OCI-LY7 (cell line): ENCODE measurements around the gene PGAP1. TPM values are rescaled to one million over a fixed set of nuclear protein-coding genes. Genes with fewer than 3 reads are reported as not detected.

Experiments used
- BruUV-seq: library from RNA; stranded (reverse); fragments of 400-500 nt; replicated peaks from 2 replicates; lab custom pipeline; 2021; lab: Mats Ljungman, UMichigan
- CTCF ChIA-PET: fragments of 300-600 bp; sonication (Branson Sonifier 250); formaldehyde crosslinking; loops from one replicate; lab custom pipeline; 2022; ENCODE audit warnings: antibody characterized with exemption; ENCODE audit not compliant: unreplicated experiment; lab: Charles Lee
- POLR2A ChIA-PET: fragments of 300-600 bp; sonication (Branson Sonifier 250); formaldehyde crosslinking; loops from one replicate; lab custom pipeline; 2022; ENCODE audit warnings: antibody characterized with exemption; lab: Charles Lee
- DNase-seq: peaks from one replicate; pipeline ENCODE4 v3.0.0-alpha.2; 2015; ENCODE audit warnings: low spot score
- H2AFZ ChIP-seq: fragments of 200-600 bp; sonication (generic), shearing (Covaris generic); 2 replicates; pipeline ENCODE4 v1.6.1; 2014; ENCODE audit warnings: mild to moderate bottlenecking, antibody characterized with exemption, low read length, moderate library complexity
- H3K27ac ChIP-seq: fragments of 200-600 bp; sonication (generic); 2 replicates; pipeline ENCODE4 v1.5.1; 2014; ENCODE audit warnings: mixed run types, low read depth, mild to moderate bottlenecking, moderate library complexity, low read length, inconsistent platforms; ENCODE audit not compliant: poor library complexity, severe bottlenecking
- H3K36me3 ChIP-seq: fragments of 200-600 bp; sonication (generic); 2 replicates; pipeline ENCODE4 v1.6.1; 2014; ENCODE audit warnings: mild to moderate bottlenecking, antibody characterized with exemption, low read length, moderate library complexity, mixed read lengths; ENCODE audit not compliant: insufficient read depth
- H3K4me1 ChIP-seq: fragments of 200-600 bp; sonication (generic); 2 replicates; pipeline ENCODE4 v1.5.1; 2014; ENCODE audit warnings: mild to moderate bottlenecking, low read length; ENCODE audit not compliant: insufficient read depth, poor library complexity, severe bottlenecking
- H3K4me2 ChIP-seq: fragments of 200-600 bp; sonication (generic); 2 replicates; pipeline ENCODE4 v1.6.1; 2014; ENCODE audit warnings: mild to moderate bottlenecking, low read length
- H3K4me3 ChIP-seq: fragments of 200-600 bp; sonication (generic); 2 replicates; pipeline ENCODE4 v1.5.1; 2014; ENCODE audit warnings: mild to moderate bottlenecking, low read depth, low read length; ENCODE audit not compliant: poor library complexity, severe bottlenecking
- H3K79me2 ChIP-seq: fragments of 200-600 bp; sonication (generic); 2 replicates; pipeline ENCODE4 v1.6.1; 2016; ENCODE audit warnings: low read depth, mild to moderate bottlenecking, low read length, moderate library complexity, mixed read lengths; ENCODE audit not compliant: insufficient read depth
- H3K9me2 ChIP-seq: fragments of 200-600 bp; sonication (generic); 2 replicates; pipeline ENCODE4 v1.6.1; 2016; ENCODE audit warnings: mild to moderate bottlenecking, low read length, mixed read lengths; ENCODE audit not compliant: insufficient read depth
- H3K9me3 ChIP-seq: fragments of 200-600 bp; sonication (generic); 2 replicates; pipeline ENCODE4 v1.6.1; 2014; ENCODE audit warnings: mild to moderate bottlenecking, mixed run types, low read length, mixed read lengths
- H4K20me1 ChIP-seq: fragments of 200-600 bp; sonication (generic); 2 replicates; pipeline ENCODE4 v1.6.1; 2014; ENCODE audit warnings: mild to moderate bottlenecking, antibody characterized with exemption, low read length, moderate library complexity, mixed read lengths; ENCODE audit not compliant: insufficient read depth
- CTCF ChIP-seq: fragments of 200-600 bp; sonication (generic); conservative IDR thresholded peaks from 2 replicates; pipeline ENCODE4 v1.5.1; 2014; ENCODE audit warnings: mild to moderate bottlenecking, antibody characterized with exemption, low read length, moderate library complexity, mixed read lengths
- EZH2phosphoT487 ChIP-seq: fragments of 200-600 bp; sonication (generic); IDR thresholded peaks from 2 replicates; pipeline ENCODE4 v1.6.1; 2018; ENCODE audit warnings: low read depth, borderline replicate concordance, mild to moderate bottlenecking, mixed run types, antibody characterized with exemption, low read length, moderate library complexity, mixed read lengths
- intact Hi-C: fragments of 100-400 bp; cut with micrococcal nuclease; formaldehyde crosslinking; loops from one replicate; pipeline ENCODE4 v1.10.0; 2022; ENCODE audit not compliant: unreplicated experiment
- total RNA-seq, 2 experiments: library from RNA; depleted of rRNA in 1 of 2; stranded (reverse); fragments of >200 nt in 1 of 2; shearing (Covaris generic) in 1 of 2; gene quantifications; 2 replicates each; pipeline ENCODE4 v1.2.3, GENCODE V29; 2014 to 2022

PGAP1 gene
- total RNA-seq, 2 experiments from 2014 or later = 0.54 to 1.9 TPM

GRCh38 chr2:196821195-196821594, 105.3 kb downstream of the PGAP1 start:
- H3K4me2 ChIP-seq = no peak overlapping the region
- ChIA-PET CTCF (no interaction called here), POLR2A (interaction anchor here (0.6 to 0.7 kb wide), 4 partner anchors 9 to 224 kb away, joined by 3 to 5 read pairs (median 4); no protein-coding TSS in a partner anchor)
- no peaks in the 10 kb centered on the region for H4K20me1 ChIP-seq
- no peaks in the 10 kb centered on the region for H3K36me3 ChIP-seq
- no peak overlapping the region for H2AFZ ChIP-seq
- no peaks in the 10 kb centered on the region for H3K9me3 ChIP-seq
- no peaks in the 10 kb centered on the region for H3K4me1 ChIP-seq
- no peaks in the 10 kb centered on the region for H3K79me2 ChIP-seq
- no TSS peak for BruUV-seq
- intact Hi-C loops = no loop called here
- DNase-seq = no peak
- H3K27ac ChIP-seq = no peak overlapping the region
- TF ChIP-seq EZH2phosphoT487 (no peak), CTCF (no peak)
- H3K9me2 ChIP-seq = no peaks in the 10 kb centered on the region
- H3K4me3 ChIP-seq = no peak overlapping the region

- CTCF ChIA-PET = no interaction called here
- no peaks in the 10 kb centered on the region for H3K79me2 ChIP-seq
- intact Hi-C loops = no loop called here
- POLR2A ChIA-PET = interaction anchor here (0.5 to 3.1 kb wide), 2 partner anchors 10 to 566 kb away, joined by 4 to 12 read pairs; partner anchors contain the start of gene GTF3C3
- no peak within 1 kb of the TSS for H2AFZ ChIP-seq
- no peak within 1 kb of the TSS for H3K4me3 ChIP-seq
- no TSS peak for BruUV-seq
- TF ChIP-seq CTCF (no peak), EZH2phosphoT487 (no peak)
- no peak within 1 kb of the TSS for H3K4me2 ChIP-seq
- no peaks in the 10 kb centered on the region for H3K9me2 ChIP-seq
- no peaks in the 10 kb centered on the region for H3K9me3 ChIP-seq
- H3K27ac ChIP-seq = no peak within 1 kb of the TSS
- H4K20me1 ChIP-seq = no peaks in the 10 kb centered on the region
- no peak for DNase-seq
- H3K36me3 ChIP-seq = no peaks in the 10 kb centered on the region
- no peaks in the 10 kb centered on the region for H3K4me1 ChIP-seq
Observed at GRCh38 chr2:196809260-196809659, 117.2 kb downstream of the PGAP1 start, which contains the start of gene C2orf66. Gene C2orf66, minus strand, starts transcription at chr2:196809355. Its CDS starts 19 bp downstream, at chr2:196809336.

- no peak overlapping the region for H3K4me3 ChIP-seq
- H2AFZ ChIP-seq = no peak overlapping the region
- H4K20me1 ChIP-seq = no peaks in the 10 kb centered on the region
- POLR2A ChIA-PET = interaction anchor here (0.6 to 3.1 kb wide), 3 partner anchors 9 to 137 kb away, joined by 3 to 12 read pairs (median 8); partner anchors contain the start of gene GTF3C3
- H3K79me2 ChIP-seq = no peaks in the 10 kb centered on the region
- intact Hi-C loops = no loop called here
- H3K4me1 ChIP-seq = no peaks in the 10 kb centered on the region
- no peaks in the 10 kb centered on the region for H3K9me2 ChIP-seq
- no peak overlapping the region for H3K4me2 ChIP-seq
- no peak overlapping the region for H3K27ac ChIP-seq
- peak; percentile 27 for DNase-seq
- no peaks in the 10 kb centered on the region for H3K9me3 ChIP-seq
- CTCF ChIA-PET = interaction anchor here (0.6 kb wide), 1 partner anchor 9 kb away, joined by 3 read pairs; the partner anchor contains the start of gene GTF3C3
- no TSS peak for BruUV-seq
- TF ChIP-seq CTCF (peak; percentile 53; the same call in 1 of the 2 replicates), EZH2phosphoT487 (no peak)
- no peaks in the 10 kb centered on the region for H3K36me3 ChIP-seq
Observed at GRCh38 chr2:196808083-196808665, 118.3 kb downstream of the PGAP1 start.
